Ovary (tissue), 9 donors: ENCODE measurements around the gene ARHGDIB. TPM values are rescaled to one million over a fixed set of nuclear protein-coding genes. Genes with fewer than 3 reads are reported as not detected.

Experiments used
- DNase-seq, 5 donors: peaks; one replicate each; pipeline ENCODE4 v3.0.0-alpha.2; 2019 to 2020
- H3K27ac ChIP-seq, 2 donors: fragments of 200-600 bp; one replicate each; pipeline versions ENCODE4 v1.5.1 to v1.8.0; 2019 to 2022
- H3K27me3 ChIP-seq: fragments of 200-600 bp; one replicate; pipeline ENCODE4 v1.8.0; 2022
- H3K36me3 ChIP-seq: fragments of 200-600 bp; sonication (generic); one replicate; pipeline ENCODE4 v1.5.1; 2019
- H3K4me1 ChIP-seq: one replicate; pipeline ENCODE4 v1.8.1; 2013; ENCODE audit warnings: mild to moderate bottlenecking, moderate library complexity; ENCODE audit not compliant: insufficient read depth
- H3K4me3 ChIP-seq: fragments of 200-600 bp; sonication (generic); one replicate; pipeline ENCODE4 v1.5.1; 2017
- H3K9me3 ChIP-seq, 2 donors: fragments of 200-600 bp in 1 of 2; sonication (generic) in 1 of 2; one replicate each; pipeline versions ENCODE4 v1.5.1 to v1.8.1; 2013 to 2019; ENCODE audit warnings: mild to moderate bottlenecking in 1 of 2, moderate library complexity in 1 of 2
- EP300 ChIP-seq: sonication (generic); formaldehyde crosslinking; IDR thresholded peaks from one replicate; pipeline ENCODE4 v1.6.1; 2017; ENCODE audit warnings: antibody characterized with exemption
- POLR2A ChIP-seq: fragments of 450-650 bp; IDR thresholded peaks from one replicate; pipeline ENCODE4 v1.6.1; 2017; ENCODE audit warnings: antibody characterized with exemption, mild to moderate bottlenecking, moderate library complexity
- WGBS, 3 donors: extraction: QIAGEN DNeasy Blood & Tissue Kit in 1 of 3; methylation state at CpG; one replicate each; pipeline versions ENCODE4 v1.1.5 to v1.1.7; 2013 to 2017; 5-methylcytosine and 5-hydroxymethylcytosine counted together
- intact Hi-C, 4 donors: fragments of 100-400 bp; cut with DNase I; formaldehyde crosslinking; loops; one replicate each; pipeline versions ENCODE4 v1.11.0 to v1.15.1; 2022 to 2023
- polyA plus RNA-seq, 2 donors: library from polyadenylated mRNA; stranded (reverse); fragments of 200-250 nt in 1 of 2; fragments of 350-450 nt in 1 of 2; fragmentation: Illumina TruSeq in 1 of 2; extraction: RNeasy Lipid Tissue Mini Kit (QIAGEN cat#74804) in 1 of 2; gene quantifications; one replicate each; pipeline ENCODE4 v1.2.3, GENCODE V29; 2013 to 2014
- total RNA-seq, 7 donors: library from RNA; depleted of rRNA in 2 of 7; stranded (reverse); fragments of >200 nt in 2 of 7; fragmentation: NEBNext Ultra II Directional in 3 of 7; extraction: Animal tissue kit (Norgen Biotek cat#: 25700) in 3 of 7; gene quantifications; one replicate each; pipeline versions ENCODE4 v1.1.0 to v1.2.4, GENCODE V29; 2016 to 2023
- TF ChIP-seq, protein P1 (sequence below), 3 donors: fragments of 450-650 bp in 2 of 3; fragments of 200-600 bp in 1 of 3; IDR thresholded peaks; one replicate each; pipeline versions ENCODE4 v1.5.1 to v1.8.0; 2016 to 2022; ENCODE audit warnings: antibody characterized with exemption in 3 of 3, mild to moderate bottlenecking in 1 of 3
- donor health status: DM: no; HTN: no; CAD: no; lungs with moderate emphysema.
- donor health status: DM: no; HTN: no; CAD: no.
- donor health status: Bipolar disorder and iron deficiency.
- donor health status: DM: yes; HTN: yes; CAD: no.
- donor health status: DM: no; HTN: no; CAD: no.
- donor health status: DM: yes; HTN: yes; CAD: no.

The ARHGDIB gene
- total and polyA plus RNA-seq, 9 donors, result 16.0 to 212 (median 36.6) TPM

DNA sequence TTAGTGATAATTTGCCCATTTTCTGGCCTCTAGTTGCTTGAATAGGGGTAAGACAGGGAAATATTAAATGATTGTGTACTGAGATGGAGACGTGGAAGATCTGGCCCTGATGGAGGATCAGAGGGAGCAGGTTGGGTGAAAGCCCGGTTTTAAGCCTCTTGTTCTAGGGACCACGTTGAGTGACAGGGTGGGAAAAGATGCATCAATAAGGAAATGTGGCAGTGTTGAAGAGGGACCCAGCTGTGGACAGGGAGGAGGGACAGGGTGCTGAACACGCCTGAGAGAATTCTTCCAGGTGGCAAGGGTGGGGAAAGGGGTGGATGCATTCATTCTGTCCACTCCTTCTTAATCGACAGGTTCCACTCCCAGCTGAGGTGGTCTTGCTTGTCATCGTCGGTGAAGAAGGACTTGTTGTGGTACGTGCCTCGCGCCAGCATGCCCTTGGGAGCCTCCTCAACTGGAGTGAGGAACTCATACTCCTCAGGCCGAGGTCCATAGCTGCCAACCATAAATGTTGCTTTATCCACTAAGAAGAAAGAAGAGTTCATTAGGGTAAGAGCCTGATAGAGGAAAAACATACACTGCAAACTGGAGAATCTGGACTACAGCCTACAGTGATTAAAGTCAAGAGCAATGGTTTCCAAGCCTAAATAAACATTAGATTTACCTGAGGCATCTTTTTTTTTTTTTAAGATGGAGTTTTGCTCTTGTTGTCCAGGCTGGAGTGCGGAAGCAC, 19.0 kb downstream of the ARHGDIB start:
- no peaks in the 10 kb centered on the region for H3K4me1 ChIP-seq
- DNase-seq, result no peak
- no peaks in the 10 kb centered on the region for H3K36me3 ChIP-seq
- no peak overlapping the region for H3K4me3 ChIP-seq
- H3K27ac ChIP-seq, result no peak overlapping the region
- H3K27me3 ChIP-seq, result no peaks in the 10 kb centered on the region
- intact Hi-C loops, result loop anchor here in 1 of 4 donors (10.0 kb wide), 1 partner anchor 48 kb away; no protein-coding TSS in a partner anchor
- WGBS, 3 donors, result 92 to 95% (median 94%) methylated on average over 12 of the region's 12 CpGs
- TF ChIP-seq EP300 (no peak), POLR2A (no peak)
- TF ChIP-seq, protein P1, sequence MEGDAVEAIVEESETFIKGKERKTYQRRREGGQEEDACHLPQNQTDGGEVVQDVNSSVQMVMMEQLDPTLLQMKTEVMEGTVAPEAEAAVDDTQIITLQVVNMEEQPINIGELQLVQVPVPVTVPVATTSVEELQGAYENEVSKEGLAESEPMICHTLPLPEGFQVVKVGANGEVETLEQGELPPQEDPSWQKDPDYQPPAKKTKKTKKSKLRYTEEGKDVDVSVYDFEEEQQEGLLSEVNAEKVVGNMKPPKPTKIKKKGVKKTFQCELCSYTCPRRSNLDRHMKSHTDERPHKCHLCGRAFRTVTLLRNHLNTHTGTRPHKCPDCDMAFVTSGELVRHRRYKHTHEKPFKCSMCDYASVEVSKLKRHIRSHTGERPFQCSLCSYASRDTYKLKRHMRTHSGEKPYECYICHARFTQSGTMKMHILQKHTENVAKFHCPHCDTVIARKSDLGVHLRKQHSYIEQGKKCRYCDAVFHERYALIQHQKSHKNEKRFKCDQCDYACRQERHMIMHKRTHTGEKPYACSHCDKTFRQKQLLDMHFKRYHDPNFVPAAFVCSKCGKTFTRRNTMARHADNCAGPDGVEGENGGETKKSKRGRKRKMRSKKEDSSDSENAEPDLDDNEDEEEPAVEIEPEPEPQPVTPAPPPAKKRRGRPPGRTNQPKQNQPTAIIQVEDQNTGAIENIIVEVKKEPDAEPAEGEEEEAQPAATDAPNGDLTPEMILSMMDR (IDR thresholded peaks at IDR 0.05), result no peak
- H3K9me3 ChIP-seq, result no peaks in the 10 kb centered on the region

- TF ChIP-seq EP300 (no peak), POLR2A (no peak)
- TF ChIP-seq, protein P1 (IDR thresholded peaks at IDR 0.05), result no peak
- no peak overlapping the region for H3K27ac ChIP-seq
- no peak overlapping the region for H3K4me3 ChIP-seq
- WGBS, 3 donors, result 94 to 99% (median 97%) methylated on average over 2 of the region's 2 CpGs
- no peaks in the 10 kb centered on the region for H3K9me3 ChIP-seq
- H3K36me3 ChIP-seq, result no peaks in the 10 kb centered on the region
- H3K4me1 ChIP-seq, result no peaks in the 10 kb centered on the region
- intact Hi-C loops, result loop anchor here in 1 of 4 donors (10.0 kb wide), 1 partner anchor 47 kb away; no protein-coding TSS in a partner anchor
- no peaks in the 10 kb centered on the region for H3K27me3 ChIP-seq
- no peak for DNase-seq
These were observed 20.0 kb downstream of the ARHGDIB start for GRCh38 chr12:14941369-14941768.

- no peaks in the 10 kb centered on the region for H3K36me3 ChIP-seq
These were observed 23.1 kb downstream of the ARHGDIB start, which contains the start of gene ERP27 for GRCh38 chr12:14938301-14938700. TSS of gene ERP27 (minus strand) at chr12:14938537. CDS start at chr12:14938508, 29 bp downstream.

GRCh38 chr12:14937689-14938088, 23.7 kb downstream of the ARHGDIB start:
- no peaks in the 10 kb centered on the region for H3K9me3 ChIP-seq
- H3K36me3 ChIP-seq, result no peaks in the 10 kb centered on the region
- no peaks in the 10 kb centered on the region for H3K4me1 ChIP-seq
- no peaks in the 10 kb centered on the region for H3K27me3 ChIP-seq
- 82 to 91% (median 83%) methylated on average over 1 of the region's 1 CpG for WGBS, 3 donors
- H3K27ac ChIP-seq, result no peak overlapping the region
- no peak for TF ChIP-seq EP300
- no peak for TF ChIP-seq POLR2A
- TF ChIP-seq, protein P1 (IDR thresholded peaks at IDR 0.05), result no peak
- H3K4me3 ChIP-seq, result no peak overlapping the region
- intact Hi-C loops, result loop anchor here in 1 of 4 donors (10.0 kb wide), 1 partner anchor 47 kb away; no protein-coding TSS in a partner anchor
- no peak for DNase-seq

More at GRCh38 chr12:14938301-14938700, 23.1 kb downstream of the ARHGDIB start, which contains the start of gene ERP27:
- TF ChIP-seq POLR2A (no peak), EP300 (no peak)
- TF ChIP-seq, protein P1 (IDR thresholded peaks at IDR 0.05), result no peak
- no peak within 1 kb of the TSS for H3K4me3 ChIP-seq
- DNase-seq, result no peak
- intact Hi-C loops, result loop anchor here in 1 of 4 donors (10.0 kb wide), 1 partner anchor 46 kb away; no protein-coding TSS in a partner anchor
- no peak within 1 kb of the TSS for H3K27ac ChIP-seq
- no peaks in the 10 kb centered on the region for H3K4me1 ChIP-seq
- H3K27me3 ChIP-seq, result no peaks in the 10 kb centered on the region
- WGBS, 3 donors, result 82 to 89% (median 82%) methylated on average over 3 of the region's 3 CpGs
- H3K9me3 ChIP-seq, result no peaks in the 10 kb centered on the region
